Activated effector memory CD4-positive, alpha-beta T cell treated with Interleukin-2 at 50 U/mL for 16 hours (primary cell): Measurements from ENCODE around the gene SLC25A36.

ENCODE experiments used
- DNase-seq: peaks from one replicate; pipeline ENCODE4 v3.0.0-alpha.2; 2020

The SLC25A36 gene, protein sequence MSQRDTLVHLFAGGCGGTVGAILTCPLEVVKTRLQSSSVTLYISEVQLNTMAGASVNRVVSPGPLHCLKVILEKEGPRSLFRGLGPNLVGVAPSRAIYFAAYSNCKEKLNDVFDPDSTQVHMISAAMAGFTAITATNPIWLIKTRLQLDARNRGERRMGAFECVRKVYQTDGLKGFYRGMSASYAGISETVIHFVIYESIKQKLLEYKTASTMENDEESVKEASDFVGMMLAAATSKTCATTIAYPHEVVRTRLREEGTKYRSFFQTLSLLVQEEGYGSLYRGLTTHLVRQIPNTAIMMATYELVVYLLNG

DNA sequence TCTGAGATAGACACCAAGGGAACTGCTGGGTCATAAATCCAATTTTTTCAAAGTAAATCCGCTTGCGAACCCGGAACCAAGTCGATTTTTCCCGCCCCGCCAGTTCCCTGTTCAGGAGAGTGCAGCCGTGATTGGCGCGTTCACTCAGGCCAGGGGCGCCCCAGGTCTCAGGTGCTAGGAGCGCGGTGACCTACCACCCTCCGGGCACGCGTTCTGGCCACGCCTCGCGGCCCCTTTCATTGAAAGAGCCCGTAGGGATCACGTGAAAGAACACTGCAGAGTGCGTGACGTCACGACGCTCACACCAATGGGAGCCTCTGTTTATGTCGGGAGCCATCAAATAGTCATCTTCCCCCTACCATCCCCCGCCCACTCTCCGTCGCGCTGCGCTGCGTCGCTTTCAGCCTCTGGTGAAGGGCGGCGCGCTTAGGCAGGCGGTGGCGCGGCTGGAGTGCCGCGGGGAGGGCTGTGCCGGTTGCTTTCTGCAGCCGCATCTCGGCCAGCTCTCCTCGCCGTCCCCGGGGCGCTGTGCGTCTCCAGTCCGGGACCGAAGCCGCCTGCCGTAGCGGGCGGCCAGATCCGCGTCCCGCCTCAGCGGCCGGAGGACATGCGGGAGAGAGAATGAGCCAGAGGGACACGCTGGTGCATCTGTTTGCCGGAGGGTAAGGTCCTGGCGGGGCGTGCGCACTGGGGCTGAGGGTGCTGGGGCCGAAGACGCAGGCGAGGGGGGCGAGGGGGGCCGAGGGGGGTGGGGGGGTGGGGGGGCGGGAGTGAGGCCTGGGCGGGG is at the start of gene SLC25A36:
Gene SLC25A36, plus strand, starts transcription at position 403 of the 787 bp plus-strand sequence. Its CDS starts 219 bp downstream, at position 622.
- DNase-seq, result peak; percentile 92

DNA sequence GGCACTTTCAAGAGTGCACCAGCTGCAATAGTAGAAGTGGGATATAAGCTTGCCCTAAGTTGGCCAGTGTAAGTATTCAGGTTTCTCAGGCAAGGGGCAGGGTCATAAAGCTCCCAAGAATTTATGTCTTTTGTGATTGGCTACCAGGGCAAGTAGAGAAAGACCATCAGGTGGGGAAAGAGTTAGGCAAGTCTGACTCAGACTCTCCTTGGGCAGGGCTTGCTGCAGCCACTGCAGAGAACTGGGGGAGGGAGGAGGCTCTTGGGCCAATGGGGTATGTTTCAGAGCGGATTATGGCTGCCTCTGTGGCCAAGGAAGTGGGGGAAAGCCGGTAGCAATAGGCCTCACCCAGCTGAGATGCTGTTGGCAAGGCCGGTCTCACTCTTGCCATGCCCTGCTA is 44.6 kb upstream of the SLC25A36 start:
- no peak for DNase-seq

DNA sequence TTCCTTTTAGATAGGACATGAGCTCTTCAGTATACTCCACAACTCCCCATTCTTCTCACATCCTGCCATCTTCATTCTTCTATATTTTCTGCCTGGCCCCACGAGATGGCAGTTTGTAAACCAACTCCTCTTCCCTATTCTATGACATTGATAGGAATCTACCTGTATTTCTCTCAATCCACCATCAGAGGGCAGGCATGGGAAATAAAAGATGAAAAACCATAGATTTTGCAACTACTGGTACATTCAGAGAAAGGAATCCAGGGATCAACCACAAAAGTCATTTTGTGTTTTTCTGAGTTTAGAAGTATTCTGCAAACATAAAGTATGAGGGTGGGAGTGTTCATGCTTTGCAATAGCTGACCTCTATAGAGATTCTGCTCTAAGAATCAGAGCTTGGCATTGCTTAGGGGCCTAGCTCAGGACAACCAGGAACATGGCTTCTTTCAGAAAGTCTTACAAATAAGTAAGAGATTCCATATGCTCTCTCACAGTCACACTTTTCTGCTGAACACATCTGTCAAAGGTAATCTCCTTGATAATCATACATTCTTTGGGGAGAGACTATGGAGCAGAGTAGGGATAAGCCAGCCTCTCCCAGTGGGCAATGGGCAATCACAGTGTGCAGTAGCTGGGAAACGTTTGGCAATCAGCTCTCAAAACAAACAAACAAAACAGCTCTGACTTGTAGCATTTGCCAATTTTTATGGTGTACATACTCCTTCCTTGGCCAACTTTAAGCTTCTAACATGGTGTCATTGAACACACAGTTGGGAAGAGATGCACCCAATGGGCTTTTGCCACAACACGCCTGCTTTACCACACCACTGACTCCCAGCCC is 43.1 kb upstream of the SLC25A36 start:
- DNase-seq, result no peak

DNA sequence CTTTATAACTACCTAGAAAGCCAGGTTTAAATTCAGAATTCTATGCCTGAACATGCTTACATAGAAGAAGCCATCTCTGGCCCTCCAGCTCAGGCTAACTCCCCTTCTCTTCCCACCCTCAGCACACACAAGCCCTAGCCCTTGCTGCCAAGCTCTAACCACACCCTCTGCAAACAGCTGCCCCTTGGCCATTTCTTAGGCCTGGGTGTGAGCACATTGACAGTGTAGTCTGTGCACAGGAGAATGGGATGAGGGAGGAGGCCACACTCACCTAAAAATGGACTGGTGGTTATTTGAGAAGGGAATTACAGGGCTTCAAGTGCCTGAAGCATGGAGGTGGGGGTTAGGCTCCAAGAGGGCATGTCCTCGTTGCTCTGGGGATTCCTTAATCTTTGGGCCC is 42.3 kb upstream of the SLC25A36 start:
- no peak for DNase-seq

DNA sequence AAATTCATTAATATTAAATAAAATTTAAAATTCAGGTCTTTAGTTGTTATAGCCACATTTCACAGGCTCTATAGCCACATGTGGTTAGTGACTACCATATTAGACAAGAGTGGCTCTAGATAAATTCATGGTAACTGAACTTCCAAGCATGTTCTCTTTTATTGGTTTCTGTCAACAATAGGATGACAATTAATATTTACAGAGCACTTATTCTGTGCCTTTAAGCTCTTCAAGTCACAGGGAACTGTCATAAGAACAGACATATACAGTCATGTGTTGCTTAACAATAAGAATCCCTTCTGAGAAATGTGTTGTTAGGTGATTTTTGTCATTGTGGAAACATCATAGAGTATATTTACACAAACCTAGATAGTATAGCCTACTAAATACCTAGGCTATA is 38.8 kb upstream of the SLC25A36 start:
- no peak for DNase-seq

DNA sequence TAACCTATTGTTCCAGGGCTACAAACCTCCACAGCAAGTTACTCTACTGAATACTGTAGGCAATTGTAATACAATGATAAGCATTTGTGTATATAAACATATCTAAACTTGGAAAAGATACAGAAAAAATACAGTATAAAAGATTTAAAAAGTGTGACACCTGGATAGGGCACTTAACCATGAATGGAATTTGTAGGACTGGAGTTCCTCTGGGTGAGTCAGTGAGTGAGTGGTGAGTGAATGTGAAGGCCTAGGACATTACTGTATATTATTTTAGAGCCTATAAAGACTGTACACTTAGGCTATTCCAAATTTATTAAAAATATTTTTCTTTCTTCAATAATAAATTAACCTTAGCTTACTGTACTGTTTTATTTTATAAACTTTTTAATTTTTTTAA is 38.4 kb upstream of the SLC25A36 start:
- no peak for DNase-seq

DNA sequence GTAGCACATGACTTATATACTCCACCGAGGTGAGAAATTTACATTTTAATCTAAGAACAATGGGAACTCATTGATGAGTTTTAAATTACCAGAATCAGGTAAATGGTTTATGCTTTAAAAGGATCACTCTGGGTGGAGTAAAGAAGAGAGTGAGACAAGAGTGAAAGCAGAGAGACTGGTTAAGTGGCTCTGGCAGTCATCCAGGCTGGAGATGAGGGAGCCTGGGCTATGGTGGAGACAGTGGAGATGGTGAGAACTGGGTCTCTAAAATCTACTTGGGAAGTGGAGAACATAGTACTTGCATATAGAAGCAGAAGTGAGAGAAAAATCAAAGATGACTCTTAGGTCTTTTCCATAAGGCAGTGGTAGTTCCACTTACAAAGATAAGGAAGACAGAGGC is 37.1 kb upstream of the SLC25A36 start:
- DNase-seq, result no peak

DNA sequence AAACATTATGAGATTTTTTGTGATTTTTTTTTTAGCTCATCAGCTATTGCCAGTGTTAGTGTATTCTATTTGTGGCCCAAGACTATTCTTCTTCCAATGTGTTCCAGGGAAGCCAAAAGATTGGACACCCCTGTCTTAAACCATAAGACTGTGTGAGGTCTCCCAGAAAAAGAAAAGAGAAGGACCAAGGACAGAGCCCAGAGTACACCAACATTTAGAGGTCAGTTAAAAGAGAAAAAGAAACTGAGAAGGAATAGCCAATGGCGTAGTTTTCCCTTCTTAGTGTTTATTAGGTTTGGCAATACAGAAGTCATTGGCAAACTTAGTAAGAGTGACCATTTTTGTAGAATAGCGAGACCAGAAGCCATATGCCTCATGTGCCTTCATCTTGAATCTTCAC is 36.1 kb upstream of the SLC25A36 start:
- DNase-seq, result no peak

DNA sequence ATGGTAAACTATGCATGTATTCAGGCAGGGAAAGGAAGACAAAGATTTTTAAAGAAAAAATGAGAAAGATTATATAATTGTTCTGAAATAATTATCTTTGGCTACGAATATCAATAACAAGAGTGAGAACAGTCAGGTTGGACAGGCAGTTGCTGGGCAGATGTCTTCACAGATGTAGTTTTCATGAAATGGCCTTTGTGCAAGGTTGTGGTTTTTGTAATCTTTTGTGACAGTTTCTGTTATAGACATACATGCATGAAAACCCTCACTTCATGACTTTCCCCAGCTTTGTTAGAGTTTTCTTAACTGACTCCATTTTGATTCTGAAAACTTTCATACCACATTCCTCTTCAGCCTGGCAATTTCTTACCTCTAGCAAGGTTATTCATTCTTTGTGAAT is 34.9 kb upstream of the SLC25A36 start:
- no peak for DNase-seq

DNA sequence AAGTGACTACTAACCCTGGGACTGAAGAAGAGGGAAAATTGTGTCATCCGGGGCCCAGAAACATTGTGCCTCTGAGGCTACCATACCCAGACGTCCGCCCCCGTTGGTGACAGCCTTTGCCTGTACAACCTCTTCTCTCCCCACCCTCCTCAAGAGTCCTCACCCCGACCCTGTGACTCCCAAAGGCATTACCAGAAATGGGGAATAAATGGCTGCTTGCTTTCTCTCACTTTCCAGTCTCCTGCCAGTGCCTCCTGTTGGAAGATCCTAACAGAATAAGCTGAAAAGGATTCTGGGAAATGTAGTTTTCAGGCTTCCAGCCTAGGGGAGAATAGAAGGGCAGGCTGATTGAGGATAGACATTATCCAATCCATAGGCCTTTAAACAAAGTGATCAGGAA is 30.8 kb upstream of the SLC25A36 start:
- no peak for DNase-seq

DNA sequence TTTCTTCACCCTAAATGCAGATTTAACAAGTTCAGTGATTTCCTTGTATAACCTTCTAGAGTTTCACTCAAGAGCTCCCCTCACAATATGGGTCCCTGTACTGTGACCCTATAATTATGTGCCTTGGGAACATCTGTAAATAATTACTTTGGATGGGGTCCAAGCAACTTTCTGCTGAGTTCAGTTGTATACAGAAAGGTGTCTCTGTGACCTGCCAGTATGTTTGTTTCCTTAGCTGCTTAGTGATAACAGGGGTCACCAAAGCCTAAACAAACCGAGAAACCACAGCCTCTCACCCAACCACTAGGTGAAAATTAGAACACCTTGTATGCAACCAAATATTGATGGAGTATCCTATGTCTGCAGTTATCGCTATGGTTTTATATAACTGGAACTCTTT is 29.8 kb upstream of the SLC25A36 start:
- no peak for DNase-seq

DNA sequence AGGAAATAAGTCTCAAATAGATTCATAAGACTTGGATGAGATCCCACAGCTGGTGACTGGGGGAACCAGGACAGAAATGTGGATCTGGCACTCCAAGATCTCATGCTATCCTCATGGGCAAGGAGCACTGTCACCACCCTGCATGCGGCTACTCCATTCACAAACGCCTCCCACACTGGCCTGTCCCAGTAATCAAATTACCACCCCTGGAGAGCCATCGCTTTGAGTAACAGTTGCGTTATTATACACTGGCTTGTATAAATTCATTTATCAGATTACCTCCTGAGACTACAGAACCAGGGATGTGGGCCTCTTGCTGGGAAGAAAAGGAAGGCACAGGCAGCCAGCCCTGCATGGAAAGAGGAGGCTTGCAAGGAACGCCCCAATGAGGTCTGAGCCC is 27.9 kb upstream of the SLC25A36 start:
- no peak for DNase-seq

DNA sequence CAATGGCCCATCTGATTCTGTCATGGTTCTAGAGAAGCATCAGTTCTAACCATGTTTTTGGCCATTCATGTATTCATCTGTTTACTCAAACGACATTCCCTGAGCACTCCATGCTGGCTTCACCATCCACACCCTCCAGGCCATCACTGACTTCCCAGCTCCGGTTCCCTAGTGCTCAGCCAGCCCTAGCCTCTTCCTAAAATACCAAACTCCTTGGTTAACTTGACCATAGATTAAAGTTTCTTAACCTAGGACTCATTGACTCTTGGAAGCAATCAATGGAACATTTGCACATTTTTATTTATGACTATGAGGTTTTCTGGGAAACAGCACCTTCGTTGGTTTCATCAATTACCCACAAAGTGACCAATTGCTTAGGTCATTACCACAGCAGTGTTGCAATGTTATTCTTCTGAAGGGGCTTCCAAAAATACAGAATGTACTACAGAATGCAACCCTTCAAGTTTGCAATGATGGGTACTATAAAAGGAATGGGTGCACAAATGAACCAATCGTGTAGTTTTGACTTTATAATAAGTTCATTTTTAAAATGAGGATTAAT is 27.2 kb upstream of the SLC25A36 start:
- DNase-seq, result no peak

DNA sequence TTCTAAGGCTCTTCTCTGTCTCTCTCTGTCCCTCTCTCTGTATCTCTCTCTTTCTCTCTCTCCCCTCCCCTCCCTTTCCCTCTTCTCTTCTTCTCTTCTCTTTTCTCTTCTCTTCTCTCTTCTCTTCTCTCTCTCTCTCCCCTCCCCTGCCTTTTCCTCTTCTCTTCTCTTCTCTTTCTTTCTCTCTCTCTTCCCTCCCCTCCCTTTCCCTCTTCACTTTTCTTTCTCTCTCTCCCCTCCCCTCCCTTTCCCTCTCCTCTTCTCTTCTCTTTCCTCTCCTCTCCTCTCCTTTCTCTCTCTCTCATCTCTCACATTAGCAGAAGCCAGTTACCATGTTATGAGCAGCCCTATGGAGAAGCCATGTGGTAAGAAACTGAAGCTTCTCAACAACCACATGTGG is 25.0 kb upstream of the SLC25A36 start:
- DNase-seq, result no peak

DNA sequence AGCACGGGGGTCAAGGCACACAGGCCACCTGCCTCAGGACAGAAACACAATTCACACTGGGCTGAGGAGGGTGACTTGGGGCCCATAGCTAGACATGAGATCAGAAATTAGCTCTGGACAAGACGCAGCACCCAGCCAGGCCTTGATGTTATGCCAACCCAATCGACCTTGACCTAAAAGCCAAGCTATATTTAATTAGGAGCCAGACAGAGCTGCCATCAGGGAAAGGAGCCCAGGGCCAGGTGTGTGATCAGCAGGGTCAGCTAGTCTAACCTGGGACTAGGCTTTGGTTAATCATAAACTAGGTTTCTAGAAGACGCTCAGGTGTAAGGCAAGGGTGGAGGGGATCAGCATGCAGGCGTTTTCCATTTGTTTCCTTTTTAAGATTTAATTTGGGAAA is 23.9 kb upstream of the SLC25A36 start:
- DNase-seq, result no peak

DNA sequence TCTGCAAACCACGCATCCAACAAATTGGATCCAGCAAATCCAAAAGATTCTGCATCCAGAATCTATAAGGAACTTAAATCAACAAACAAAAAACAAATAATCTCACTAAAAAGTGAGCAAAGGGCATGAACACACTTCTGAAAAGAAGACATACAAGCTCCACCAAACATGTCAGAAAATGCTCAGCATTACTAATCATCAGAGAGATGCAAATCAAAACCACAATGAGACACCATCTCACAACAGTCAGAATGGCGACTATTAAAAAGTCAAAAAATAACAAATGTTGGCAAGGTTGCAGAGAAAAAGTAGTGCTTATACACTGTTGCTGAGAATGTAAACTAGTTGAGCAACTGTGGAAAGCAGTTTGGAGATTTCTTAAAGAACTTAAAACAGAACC is 21.6 kb upstream of the SLC25A36 start:
- DNase-seq, result no peak

DNA sequence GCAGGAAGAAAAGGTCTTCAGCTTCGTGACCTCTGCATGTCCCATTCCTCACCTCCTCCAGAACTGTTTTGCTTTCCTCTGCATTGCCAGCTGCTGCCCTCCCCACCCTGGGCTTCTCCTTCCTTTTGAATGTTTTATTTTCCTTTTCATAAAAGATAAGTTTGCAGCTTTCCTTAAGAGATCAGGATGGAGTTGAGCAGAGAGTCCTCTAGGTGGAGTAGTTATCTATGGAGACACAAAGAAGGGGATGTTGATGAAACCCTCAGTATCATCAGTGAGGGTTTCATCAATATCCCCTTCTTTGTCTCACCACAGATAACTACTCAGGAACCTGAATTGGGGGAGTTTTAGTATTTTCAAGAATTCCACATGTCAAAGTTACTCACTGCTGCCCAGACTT is 19.0 kb upstream of the SLC25A36 start:
- DNase-seq, result no peak

DNA sequence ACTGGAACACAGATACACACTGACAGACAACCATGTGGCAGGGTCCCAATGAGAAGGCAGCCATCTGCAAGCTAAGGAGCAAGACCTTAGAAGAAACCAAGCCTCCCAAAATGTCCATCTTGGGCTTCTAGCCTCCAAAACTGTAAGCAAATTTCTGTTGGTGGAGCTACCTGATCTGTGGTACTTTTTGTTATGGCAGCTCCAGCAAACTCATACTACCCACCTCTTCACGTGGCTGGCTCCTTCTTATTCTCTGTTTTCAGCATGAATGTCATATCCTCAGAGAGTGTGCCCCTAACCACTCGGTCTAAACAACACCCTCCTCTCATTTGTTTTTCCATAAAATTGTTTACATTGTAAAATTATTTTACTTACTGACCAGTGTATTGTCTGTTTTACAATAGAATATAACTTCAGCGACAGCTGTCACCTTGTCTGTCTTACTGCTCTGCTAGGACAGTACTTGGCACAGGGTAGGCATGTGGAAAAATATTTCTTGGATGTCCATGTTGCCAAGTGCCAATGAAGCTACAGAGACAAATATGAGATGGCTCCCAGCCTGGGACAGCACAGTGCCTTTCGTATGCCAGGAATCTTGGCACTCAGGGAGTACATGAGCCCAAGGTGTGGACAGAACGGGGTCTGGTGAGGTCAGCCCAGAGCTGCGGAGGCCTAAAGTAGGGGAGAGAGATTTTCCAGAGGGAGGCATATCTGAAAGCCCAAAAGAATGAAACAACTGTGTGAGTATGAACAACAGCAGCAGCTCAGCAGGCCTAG is 17.4 kb upstream of the SLC25A36 start:
- DNase-seq, result no peak

DNA sequence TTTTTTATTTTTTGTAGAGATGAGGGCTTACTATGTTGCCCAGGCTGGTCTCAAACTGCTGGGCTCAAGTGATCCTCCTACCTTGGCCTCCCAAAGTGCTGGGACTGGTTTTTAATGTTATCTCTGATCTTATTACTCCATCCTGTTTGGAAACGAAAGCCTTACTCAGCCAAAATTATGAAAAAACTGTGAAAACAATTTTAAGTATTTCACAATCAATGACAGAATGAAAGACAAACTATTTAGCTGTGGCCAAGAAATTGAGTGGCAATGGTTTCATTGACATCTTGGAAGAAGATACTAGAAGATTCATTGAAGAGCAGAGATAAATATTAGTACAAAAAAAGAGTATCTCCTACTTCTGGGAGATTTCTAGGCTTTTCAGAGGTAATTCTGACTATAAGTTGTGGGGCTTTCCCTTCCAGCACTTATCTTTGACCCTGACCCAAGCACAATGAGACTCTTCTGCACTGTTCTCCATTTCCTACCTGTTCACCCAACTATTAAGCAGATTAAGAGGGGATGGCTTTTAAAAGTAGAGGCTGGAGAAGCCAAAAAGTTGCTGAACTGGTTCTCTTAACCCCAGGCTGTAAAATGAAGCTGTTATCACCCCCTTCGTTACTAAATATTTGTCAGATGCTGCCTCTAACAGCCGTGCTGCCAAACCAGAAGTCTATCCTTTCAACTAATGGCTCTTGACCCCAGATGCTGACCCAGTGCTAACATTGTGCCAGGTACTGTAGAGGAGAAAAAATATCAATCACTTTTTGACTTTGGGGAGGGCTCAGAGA is 14.2 kb upstream of the SLC25A36 start:
- no peak for DNase-seq

DNA sequence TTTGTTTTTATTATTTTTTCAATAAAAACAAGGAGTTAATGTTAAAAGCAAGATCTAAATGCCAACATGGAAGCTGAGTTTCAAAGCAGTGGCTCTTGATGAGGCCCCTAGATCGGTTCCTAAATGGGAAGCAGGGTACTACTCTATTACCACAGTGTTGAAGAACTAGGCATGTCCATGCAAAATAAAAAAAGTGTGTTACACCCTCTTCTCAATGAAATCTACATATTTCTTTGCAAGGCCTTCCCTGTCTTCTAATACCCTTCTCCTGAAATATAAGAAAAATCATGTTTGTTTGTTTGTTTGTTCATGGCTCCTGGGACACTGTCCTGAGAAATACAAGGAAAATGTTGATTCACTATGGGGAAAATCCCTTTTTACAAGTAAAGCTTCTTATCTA is 12.2 kb upstream of the SLC25A36 start:
- DNase-seq, result no peak

DNA sequence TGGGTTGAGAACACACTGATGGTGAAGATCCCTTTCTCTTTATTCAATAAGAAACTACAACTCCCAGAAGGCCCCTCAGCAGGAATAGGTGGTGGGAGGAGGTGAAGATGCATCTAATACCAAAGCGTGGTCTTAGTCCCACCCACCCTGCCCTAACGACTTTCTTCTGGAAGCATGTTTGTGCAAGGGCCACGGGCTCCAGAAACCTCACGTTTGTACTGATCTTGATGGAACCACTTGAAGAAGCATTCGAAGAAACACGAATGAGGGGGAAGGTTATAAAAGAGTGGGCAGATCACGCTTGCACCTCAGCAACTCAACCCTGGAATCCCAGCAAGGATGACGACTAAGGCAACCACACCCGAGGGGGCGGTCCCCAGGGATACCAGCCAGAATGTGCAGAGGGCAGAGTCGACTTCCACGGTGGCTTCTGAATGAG is 10.6 kb upstream of the SLC25A36 start:
- DNase-seq, result no peak

DNA sequence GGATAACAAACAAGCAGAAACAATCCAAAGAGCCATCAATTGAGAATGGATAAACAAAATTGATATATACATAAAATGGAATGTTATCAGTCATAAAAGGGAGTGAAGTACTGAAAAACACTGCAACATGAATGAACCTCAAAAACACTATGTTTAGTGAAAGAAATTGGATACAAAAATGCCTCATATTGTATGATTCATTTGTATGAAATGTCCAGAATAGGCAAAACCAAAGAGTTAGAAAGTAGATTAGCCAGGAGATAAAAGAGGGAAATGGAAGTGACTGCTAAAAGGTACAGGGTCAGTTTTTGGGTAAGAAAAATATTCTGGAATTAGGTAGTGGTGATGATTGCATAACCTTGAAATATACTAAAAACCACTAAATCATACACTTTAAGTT is 9.8 kb upstream of the SLC25A36 start:
- DNase-seq, result no peak
